ENCODE data around the gene NUDT8.

DNA sequence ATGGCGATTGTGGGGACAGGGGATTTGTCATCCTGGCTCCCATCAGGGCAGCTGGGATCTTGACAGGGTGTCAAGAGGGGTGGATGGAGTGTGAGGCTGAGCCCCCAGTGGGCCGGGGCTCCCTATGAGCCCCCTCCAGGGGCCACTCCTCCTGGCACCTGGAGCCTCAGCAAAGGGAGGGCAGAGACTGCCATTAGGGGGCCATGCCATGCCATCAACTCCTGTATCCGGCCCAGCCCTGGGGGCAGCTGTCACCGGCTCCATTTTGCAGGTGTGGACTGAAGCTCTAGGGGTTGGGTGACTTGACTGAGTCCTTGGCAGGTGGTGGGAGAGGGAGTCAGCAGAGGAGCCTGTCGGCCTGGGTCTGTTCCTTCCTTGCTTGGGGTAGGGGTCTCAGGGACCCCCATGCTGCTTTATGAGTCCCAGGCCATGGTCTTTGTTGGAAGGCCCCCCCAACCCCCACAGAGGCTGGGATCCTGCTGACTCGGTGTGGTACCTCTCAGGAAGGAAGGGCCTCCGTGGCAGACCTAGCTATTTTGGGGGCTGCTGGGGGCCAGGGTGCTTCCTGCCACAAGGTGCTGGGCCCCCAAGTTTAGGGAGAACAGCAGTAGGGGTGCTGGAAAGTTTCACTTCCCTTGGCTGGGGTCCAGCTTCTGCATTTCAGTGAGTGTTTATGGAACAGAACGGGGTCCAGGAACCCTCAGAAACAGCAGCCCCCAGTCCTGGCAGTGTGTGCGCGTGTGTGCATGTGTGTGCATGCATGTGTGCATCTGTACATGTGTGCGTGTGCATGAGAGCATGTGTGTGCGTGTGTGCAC, 19.3 kb upstream of the NUDT8 start:
- TF ChIP-seq SRF (IDR thresholded peaks at IDR 0.05; ENCODE audit: low read depth, low read length), result no peak
- TF ChIP-seq, protein P1, sequence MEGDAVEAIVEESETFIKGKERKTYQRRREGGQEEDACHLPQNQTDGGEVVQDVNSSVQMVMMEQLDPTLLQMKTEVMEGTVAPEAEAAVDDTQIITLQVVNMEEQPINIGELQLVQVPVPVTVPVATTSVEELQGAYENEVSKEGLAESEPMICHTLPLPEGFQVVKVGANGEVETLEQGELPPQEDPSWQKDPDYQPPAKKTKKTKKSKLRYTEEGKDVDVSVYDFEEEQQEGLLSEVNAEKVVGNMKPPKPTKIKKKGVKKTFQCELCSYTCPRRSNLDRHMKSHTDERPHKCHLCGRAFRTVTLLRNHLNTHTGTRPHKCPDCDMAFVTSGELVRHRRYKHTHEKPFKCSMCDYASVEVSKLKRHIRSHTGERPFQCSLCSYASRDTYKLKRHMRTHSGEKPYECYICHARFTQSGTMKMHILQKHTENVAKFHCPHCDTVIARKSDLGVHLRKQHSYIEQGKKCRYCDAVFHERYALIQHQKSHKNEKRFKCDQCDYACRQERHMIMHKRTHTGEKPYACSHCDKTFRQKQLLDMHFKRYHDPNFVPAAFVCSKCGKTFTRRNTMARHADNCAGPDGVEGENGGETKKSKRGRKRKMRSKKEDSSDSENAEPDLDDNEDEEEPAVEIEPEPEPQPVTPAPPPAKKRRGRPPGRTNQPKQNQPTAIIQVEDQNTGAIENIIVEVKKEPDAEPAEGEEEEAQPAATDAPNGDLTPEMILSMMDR (IDR thresholded peaks at IDR 0.05; ENCODE audit: control extremely low read depth in 1 of 3, insufficient read depth in 1 of 3, low read depth in 1 of 3, low read length in 3 of 3), result no peak
- TF ChIP-seq RNF2 (IDR thresholded peaks at IDR 0.05; ENCODE audit: borderline replicate concordance, low read depth, low read length, missing control alignments, poor library complexity, severe bottlenecking), result no peak
- TF ChIP-seq ASH2L (IDR thresholded peaks at IDR 0.05; ENCODE audit: low read length), result no peak
- TF ChIP-seq POLR2A (IDR thresholded peaks at IDR 0.05; ENCODE audit: control extremely low read depth in 1 of 2, low read depth in 2 of 2, low read length in 2 of 2), result no peak
- no peak for TF ChIP-seq ZNF274 (IDR thresholded peaks at IDR 0.05; ENCODE audit: borderline replicate concordance, extremely low read depth, low read length)
- no peak for TF ChIP-seq USF2 (IDR thresholded peaks at IDR 0.05; ENCODE audit: low read length)
- TF ChIP-seq EP300 (IDR thresholded peaks at IDR 0.05; ENCODE audit: borderline replicate concordance in 1 of 2, low read depth in 2 of 2, low read length in 2 of 2), result no peak
